HFF-Myc (cell line): ENCODE results near the gene FAM53B.

ENCODE experiments used
- DNase-seq: peaks from one replicate; pipeline ENCODE4 v3.0.0-alpha.2; 2011; ENCODE audit warnings: low read depth; ENCODE audit errors: extremely low read depth
- H3K4me3 ChIP-seq: replicated peaks from 2 replicates; pipeline ENCODE4 v1.5.1; 2011; ENCODE audit warnings: low read depth, mild to moderate bottlenecking, control low read depth, low read length
- TF ChIP-seq, protein P1 (sequence below): IDR thresholded peaks from 2 replicates; pipeline ENCODE4 v1.5.1; 2012; ENCODE audit warnings: mild to moderate bottlenecking, low read depth, low read length, control low read depth; ENCODE audit errors: missing control alignments

Gene FAM53B

DNA sequence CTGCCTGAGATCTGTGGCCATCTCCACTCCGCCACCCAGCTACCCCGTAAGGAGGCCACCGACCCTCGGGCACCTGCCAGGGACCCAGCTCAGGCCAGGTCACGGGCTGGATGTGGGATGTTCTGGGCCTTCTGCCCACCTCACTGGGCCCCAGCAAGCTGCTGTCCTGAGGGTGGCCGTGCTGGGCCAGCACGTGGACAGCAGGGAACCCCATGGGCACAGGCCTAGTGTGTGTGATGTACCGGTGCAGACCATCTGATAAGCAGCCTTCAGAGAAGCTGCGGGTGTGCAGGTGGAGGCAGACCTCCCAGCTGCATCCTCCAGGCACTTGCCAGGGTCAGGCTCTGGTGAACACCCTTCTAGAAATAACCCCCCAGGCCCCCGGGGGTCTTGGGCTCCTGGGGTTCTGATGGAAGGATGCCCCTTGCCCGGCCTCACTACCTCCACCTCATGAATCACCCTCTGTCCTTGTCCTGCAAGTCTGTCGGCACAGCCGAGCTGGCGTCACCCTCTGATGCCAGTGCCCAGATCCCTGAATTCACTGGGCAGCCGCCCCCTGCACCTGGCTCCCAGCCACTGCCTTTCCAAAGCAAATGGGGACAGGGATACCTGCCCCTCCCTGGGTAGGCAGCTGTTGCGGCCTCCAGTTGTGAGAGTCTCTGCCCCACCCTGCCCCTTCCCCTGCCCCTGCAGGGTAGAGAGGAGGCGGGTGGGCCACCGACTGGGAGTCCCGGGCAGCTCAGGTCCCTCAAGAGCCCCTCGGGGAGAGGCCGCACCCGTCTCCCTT lies 139.8 kb downstream of the FAM53B start:
- TF ChIP-seq, protein P1, sequence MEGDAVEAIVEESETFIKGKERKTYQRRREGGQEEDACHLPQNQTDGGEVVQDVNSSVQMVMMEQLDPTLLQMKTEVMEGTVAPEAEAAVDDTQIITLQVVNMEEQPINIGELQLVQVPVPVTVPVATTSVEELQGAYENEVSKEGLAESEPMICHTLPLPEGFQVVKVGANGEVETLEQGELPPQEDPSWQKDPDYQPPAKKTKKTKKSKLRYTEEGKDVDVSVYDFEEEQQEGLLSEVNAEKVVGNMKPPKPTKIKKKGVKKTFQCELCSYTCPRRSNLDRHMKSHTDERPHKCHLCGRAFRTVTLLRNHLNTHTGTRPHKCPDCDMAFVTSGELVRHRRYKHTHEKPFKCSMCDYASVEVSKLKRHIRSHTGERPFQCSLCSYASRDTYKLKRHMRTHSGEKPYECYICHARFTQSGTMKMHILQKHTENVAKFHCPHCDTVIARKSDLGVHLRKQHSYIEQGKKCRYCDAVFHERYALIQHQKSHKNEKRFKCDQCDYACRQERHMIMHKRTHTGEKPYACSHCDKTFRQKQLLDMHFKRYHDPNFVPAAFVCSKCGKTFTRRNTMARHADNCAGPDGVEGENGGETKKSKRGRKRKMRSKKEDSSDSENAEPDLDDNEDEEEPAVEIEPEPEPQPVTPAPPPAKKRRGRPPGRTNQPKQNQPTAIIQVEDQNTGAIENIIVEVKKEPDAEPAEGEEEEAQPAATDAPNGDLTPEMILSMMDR = no peak
- H3K4me3 ChIP-seq = no peak overlapping the region
- DNase-seq = no peak

DNA sequence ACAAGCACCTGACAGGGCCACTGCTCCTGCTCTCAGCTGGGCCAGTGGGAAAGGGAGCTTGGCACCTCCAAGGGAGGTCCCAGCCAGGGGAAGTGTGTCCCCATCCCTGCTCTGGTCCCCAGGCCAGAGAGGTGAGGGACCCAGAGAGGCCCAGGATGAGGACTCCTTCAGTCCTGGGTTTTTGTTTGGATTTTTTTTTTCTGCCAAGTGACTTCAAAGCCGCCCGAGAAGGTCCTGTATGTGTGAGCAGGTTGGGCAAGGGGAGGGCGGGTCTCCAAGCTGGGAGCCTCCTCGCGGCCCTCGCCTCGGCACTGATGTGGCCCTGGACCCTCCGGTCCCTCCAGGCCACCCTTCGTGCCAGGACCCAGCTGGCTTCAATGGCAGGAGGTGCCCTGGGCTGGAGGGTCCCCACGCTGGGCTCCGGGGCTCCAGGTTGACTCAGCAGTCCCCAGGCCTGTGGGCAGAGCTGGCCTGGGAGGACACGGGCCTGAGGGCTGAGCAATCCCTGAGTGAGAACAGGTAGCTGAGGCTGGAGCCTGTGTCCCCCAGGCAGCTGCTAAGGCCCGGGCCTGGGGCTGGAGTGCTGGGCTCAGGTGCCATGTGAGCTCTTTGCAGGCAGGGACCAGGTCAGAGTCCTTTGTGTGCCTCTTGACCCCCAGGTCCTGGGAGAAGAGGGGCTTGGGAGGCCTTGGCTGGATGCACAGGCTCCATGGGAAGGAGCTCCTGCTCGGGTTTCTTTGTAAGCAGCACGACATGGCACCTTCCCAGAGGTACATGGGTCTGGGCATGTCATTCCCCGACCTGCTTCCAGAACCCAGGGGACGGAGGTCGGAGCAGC lies 140.6 kb downstream of the FAM53B start:
- TF ChIP-seq, protein P1 = no peak
- no peak overlapping the region for H3K4me3 ChIP-seq
- DNase-seq = no peak

DNA sequence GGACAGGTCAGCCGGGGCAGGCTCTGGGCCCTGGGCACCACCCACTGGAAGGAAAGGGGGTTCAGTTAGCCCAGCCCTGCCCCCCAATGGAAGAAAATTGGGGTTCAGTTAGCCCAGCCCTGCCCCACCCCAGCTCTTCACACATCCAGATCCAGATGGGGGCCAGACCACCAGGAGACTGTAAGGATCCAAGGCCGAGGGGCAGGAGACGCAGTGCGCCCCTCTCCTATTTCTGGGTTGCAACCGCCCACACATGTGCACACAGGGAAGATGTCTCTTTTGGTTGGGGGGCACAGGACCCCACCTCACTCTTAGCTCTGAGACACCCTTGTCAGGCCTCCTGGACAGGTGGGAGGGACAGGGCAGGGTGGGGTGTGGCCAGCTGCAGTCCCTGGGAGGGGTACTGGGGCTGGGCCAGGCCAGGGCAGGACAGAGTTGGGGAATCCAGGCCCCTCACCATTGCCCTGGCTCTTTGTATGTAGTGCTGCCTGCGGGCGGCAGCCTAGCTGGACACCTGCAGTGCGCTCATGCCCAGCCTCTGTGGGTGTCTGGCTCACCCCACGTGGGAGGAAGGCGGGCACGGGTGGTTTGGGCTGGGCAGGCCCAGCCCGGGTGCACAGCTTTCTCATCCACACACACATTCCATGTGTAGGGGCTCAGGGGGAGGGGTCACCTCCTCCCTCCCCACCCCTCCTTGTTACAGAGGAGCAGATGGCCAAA lies 141.4 kb downstream of the FAM53B start:
- TF ChIP-seq, protein P1 = no peak
- H3K4me3 ChIP-seq = no peak overlapping the region
- no peak for DNase-seq

DNA sequence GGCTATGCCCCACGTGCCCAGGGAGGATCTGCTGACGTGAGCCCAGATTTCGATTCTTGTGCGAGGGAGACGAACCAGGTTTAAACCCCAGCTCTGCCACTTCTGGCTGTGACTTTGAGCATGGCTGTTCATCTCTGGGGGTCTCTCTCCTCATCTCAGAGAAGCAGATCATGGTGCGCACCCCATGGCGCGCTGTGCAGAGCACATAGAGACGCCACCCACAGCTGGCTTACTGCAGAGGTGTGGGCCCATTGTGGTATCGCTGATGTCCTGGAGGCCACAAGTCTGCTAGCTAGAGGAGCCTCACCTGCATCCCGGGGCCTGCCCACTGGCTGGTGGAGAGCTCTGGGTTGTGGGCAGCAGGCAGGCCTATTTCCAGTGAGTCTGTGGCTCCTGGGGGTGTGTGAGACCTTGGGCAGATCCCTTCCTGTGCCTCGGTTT lies 142.0 kb downstream of the FAM53B start:
- DNase-seq = no peak
- no peak overlapping the region for H3K4me3 ChIP-seq
- TF ChIP-seq, protein P1 = no peak

DNA sequence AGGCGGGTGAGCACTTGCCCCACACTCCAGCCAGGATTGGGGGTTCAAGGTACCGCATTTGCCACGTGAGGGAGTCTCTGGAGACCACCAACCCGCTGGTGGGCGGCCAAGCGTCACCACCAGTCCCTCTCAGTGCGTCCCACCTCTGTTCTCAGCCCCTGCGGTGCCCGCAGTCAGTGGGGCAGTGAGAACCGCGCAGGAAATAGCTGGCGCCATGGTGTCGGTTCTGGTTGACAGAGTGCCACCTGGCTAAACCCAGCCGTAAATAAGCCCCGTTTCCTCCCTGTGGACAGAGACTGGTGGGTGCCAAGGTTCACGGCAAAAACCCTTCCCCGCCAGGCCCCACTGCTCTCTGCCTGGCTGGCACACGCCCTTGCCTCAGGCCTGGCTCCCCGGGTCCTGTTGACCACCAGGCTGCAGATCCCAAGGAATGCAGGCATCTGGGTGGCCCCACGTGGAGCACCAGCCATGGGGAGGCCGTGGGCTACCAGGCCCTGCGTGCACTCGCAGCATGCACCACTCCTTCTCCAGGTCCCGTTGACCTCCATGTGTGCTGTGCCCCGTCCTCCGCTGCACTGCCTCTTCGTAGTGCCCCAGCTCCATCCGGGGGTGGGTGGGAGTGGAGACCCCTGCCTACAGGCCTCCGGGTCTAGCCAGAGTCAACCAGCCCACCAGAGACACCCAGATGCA lies 142.6 kb downstream of the FAM53B start:
- no peak overlapping the region for H3K4me3 ChIP-seq
- TF ChIP-seq, protein P1 = no peak
- DNase-seq = no peak

DNA sequence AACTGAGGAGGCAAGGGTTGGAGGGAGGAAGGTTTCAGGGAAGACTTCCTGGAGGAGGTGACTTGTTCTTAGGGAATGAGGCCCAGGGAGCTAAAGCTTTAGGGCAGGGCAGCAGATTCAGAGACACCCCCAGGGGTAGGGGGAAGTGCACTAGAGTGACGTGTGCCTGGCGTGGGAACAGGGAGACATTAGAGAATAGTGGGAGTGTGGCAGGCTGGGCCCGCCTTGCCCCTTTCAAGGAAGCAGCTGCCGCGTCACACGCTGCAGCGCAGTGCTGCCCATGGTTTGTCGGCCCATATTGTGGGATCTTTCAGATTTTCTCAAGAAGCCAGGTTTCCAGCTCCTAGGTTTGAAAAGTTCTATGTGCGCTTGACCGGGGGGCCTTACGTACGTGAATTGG lies 143.2 kb downstream of the FAM53B start:
- TF ChIP-seq, protein P1 = no peak
- H3K4me3 ChIP-seq = no peak overlapping the region

More for the DNA sequence above, 143.2 kb downstream of the FAM53B start:
- DNase-seq = no peak
